A549 (cell line): Measurements from ENCODE around the gene LRRC1.

ENCODE experiments used
- NR3C1 ChIP-seq: fragments of >200 bp; sonication (Bioruptor Twin); formaldehyde crosslinking; IDR thresholded peaks from 3 replicates; pipeline ENCODE4 v1.6.1; 2017
- POLR2A ChIP-seq: IDR thresholded peaks from 2 replicates; pipeline ENCODE4 v1.6.1; 2012; ENCODE audit warnings: mild to moderate bottlenecking, low read length

GRCh38 chr6:53796451-53796780 lies 1.6 kb downstream of the LRRC1 start:
- TF ChIP-seq NR3C1 (no peak), POLR2A (no peak)
